ENCODE data around the gene SASH3. TPM values are rescaled to one million over a fixed set of nuclear protein-coding genes. Genes with fewer than 3 reads are reported as not detected.

The SASH3 gene
- total and polyA plus RNA-seq, 2 experiments from 2014 or later: 0.06 TPM; not detected in 1

GRCh38 chrX:129746557-129747470 is 32.9 kb upstream of the SASH3 start:
- Histone ChIP-seq H3K9ac (no peak overlapping the region), H3K27me3 (replicated peaks; ENCODE audit: insufficient read depth) (no peaks in the 10 kb centered on the region), H2AFZ (no peak overlapping the region), H3K4me2 (ENCODE audit: unreplicated experiment) (no peak overlapping the region), H3K36me3 (ENCODE audit: low read depth) (no peaks in the 10 kb centered on the region), H3K27ac (no peak overlapping the region), H3K9me2 (ENCODE audit: insufficient read depth) (no peaks in the 10 kb centered on the region), H3K79me2 (ENCODE audit: insufficient read depth) (no peaks in the 10 kb centered on the region), H3K4me3 (no peak overlapping the region), H3K9me3 (ENCODE audit: low read depth) (no peaks in the 10 kb centered on the region), H3K4me1 (ENCODE audit: insufficient read depth) (peaks cover 12% of the 10 kb centered on the region; the same call in 1 of the 2 replicates), H4K20me1 (ENCODE audit: insufficient read depth) (no peaks in the 10 kb centered on the region), H3F3A (ENCODE audit: insufficient read depth) (peaks cover 16% of the 10 kb centered on the region)
- TF ChIP-seq EZH2phosphoT487 (IDR thresholded peaks at IDR 0.05; ENCODE audit: insufficient read depth, low read depth) (no peak), EZH2 (IDR thresholded peaks at IDR 0.05; ENCODE audit: insufficient read depth, poor library complexity, severe bottlenecking) (no peak)
- 93 to 96% methylated on average over 7 of the region's 7 CpGs for WGBS, 2 experiments (ENCODE audit: low coverage in 1 of 2, low lambda C conversion rate in 2 of 2, missing lambda C conversion rate in 2 of 2)
- DNase-seq: no peak
- in situ Hi-C loops (cut with MboI): no loop called here

- 97 to 100% methylated on average over 4 of the region's 4 CpGs for WGBS, 2 experiments (ENCODE audit: low coverage in 1 of 2, low lambda C conversion rate in 2 of 2, missing lambda C conversion rate in 2 of 2)
- TF ChIP-seq EZH2phosphoT487 (IDR thresholded peaks at IDR 0.05; ENCODE audit: insufficient read depth, low read depth) (no peak), EZH2 (IDR thresholded peaks at IDR 0.05; ENCODE audit: insufficient read depth, poor library complexity, severe bottlenecking) (no peak)
- Histone ChIP-seq H3F3A (ENCODE audit: insufficient read depth) (peaks cover 16% of the 10 kb centered on the region), H2AFZ (no peak overlapping the region), H3K79me2 (ENCODE audit: insufficient read depth) (no peaks in the 10 kb centered on the region), H3K9me2 (ENCODE audit: insufficient read depth) (no peaks in the 10 kb centered on the region), H3K27ac (no peak overlapping the region), H3K9ac (no peak overlapping the region), H3K4me2 (ENCODE audit: unreplicated experiment) (no peak overlapping the region), H3K4me1 (ENCODE audit: insufficient read depth) (peaks cover 12% of the 10 kb centered on the region; the same call in 1 of the 2 replicates), H3K9me3 (ENCODE audit: low read depth) (no peaks in the 10 kb centered on the region), H3K4me3 (no peak overlapping the region), H3K27me3 (replicated peaks; ENCODE audit: insufficient read depth) (no peaks in the 10 kb centered on the region), H3K36me3 (ENCODE audit: low read depth) (no peaks in the 10 kb centered on the region), H4K20me1 (ENCODE audit: insufficient read depth) (no peaks in the 10 kb centered on the region)
- no peak for DNase-seq
- in situ Hi-C loops (cut with MboI): no loop called here
Observed at GRCh38 chrX:129747533-129747932, 32.2 kb upstream of the SASH3 start.

GRCh38 chrX:129748305-129748704 is 31.4 kb upstream of the SASH3 start:
- 0 to 3% methylated on average over 4 of the region's 4 CpGs for WGBS, 2 experiments (ENCODE audit: low coverage in 1 of 2, low lambda C conversion rate in 2 of 2, missing lambda C conversion rate in 2 of 2)
- Histone ChIP-seq H3K27ac (peak overlapping the region; percentile 73), H3K9me3 (ENCODE audit: low read depth) (no peaks in the 10 kb centered on the region), H3K36me3 (ENCODE audit: low read depth) (no peaks in the 10 kb centered on the region), H3K9me2 (ENCODE audit: insufficient read depth) (no peaks in the 10 kb centered on the region), H3K4me3 (no peak overlapping the region), H3F3A (ENCODE audit: insufficient read depth) (peaks cover 16% of the 10 kb centered on the region), H3K9ac (no peak overlapping the region), H4K20me1 (ENCODE audit: insufficient read depth) (no peaks in the 10 kb centered on the region), H3K79me2 (ENCODE audit: insufficient read depth) (no peaks in the 10 kb centered on the region), H3K4me2 (ENCODE audit: unreplicated experiment) (peak overlapping the region; percentile 35), H2AFZ (no peak overlapping the region), H3K27me3 (replicated peaks; ENCODE audit: insufficient read depth) (no peaks in the 10 kb centered on the region), H3K4me1 (ENCODE audit: insufficient read depth) (peaks cover 12% of the 10 kb centered on the region; the same call in 1 of the 2 replicates)
- in situ Hi-C loops (cut with MboI): no loop called here
- TF ChIP-seq EZH2 (IDR thresholded peaks at IDR 0.05; ENCODE audit: insufficient read depth, poor library complexity, severe bottlenecking): no peak
- no peak for TF ChIP-seq EZH2phosphoT487 (IDR thresholded peaks at IDR 0.05; ENCODE audit: insufficient read depth, low read depth)
- DNase-seq: peak; percentile 86

DNA sequence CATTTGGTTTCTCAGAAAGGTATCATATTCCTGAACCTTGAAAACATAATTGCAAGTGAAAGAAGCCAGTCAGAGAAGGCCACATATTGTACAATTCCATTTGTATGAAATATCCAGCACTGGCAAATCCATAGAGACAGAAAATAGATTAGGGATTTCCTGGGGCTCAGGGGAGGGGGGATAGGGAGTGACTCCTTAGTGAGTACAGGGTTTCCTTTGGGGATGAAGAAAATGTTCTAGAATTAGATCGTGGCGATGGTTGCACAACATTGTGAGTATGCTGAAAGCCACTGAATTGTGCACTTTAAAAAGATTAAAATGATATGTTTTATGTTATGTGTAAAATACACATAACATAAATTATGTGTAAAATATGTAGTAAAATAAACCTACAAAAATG is 30.7 kb upstream of the SASH3 start:
- no peaks in the 10 kb centered on the region for H3K9me2 ChIP-seq (ENCODE audit: insufficient read depth)
- H3K36me3 ChIP-seq (ENCODE audit: low read depth): no peaks in the 10 kb centered on the region
- H3K9ac ChIP-seq: no peak overlapping the region
- no peaks in the 10 kb centered on the region for H3K27me3 ChIP-seq (replicated peaks; ENCODE audit: insufficient read depth)
- TF ChIP-seq EZH2phosphoT487 (IDR thresholded peaks at IDR 0.05; ENCODE audit: insufficient read depth, low read depth) (no peak), EZH2 (IDR thresholded peaks at IDR 0.05; ENCODE audit: insufficient read depth, poor library complexity, severe bottlenecking) (no peak)
- no peaks in the 10 kb centered on the region for H3K79me2 ChIP-seq (ENCODE audit: insufficient read depth)
- WGBS, 2 experiments (ENCODE audit: low coverage in 1 of 2, low lambda C conversion rate in 2 of 2, missing lambda C conversion rate in 2 of 2): 60 to 85% methylated on average over 2 of the region's 2 CpGs
- peaks cover 16% of the 10 kb centered on the region for H3F3A ChIP-seq (ENCODE audit: insufficient read depth)
- in situ Hi-C loops (cut with MboI): no loop called here
- H3K4me2 ChIP-seq (ENCODE audit: unreplicated experiment): no peak overlapping the region
- peak overlapping the region; percentile 73 for H3K27ac ChIP-seq
- peak; percentile 39 for DNase-seq
- no peak overlapping the region for H2AFZ ChIP-seq
- H3K4me3 ChIP-seq: no peak overlapping the region
- no peaks in the 10 kb centered on the region for H3K9me3 ChIP-seq (ENCODE audit: low read depth)
- H3K4me1 ChIP-seq (ENCODE audit: insufficient read depth): peaks cover 12% of the 10 kb centered on the region; the same call in 1 of the 2 replicates
- no peaks in the 10 kb centered on the region for H4K20me1 ChIP-seq (ENCODE audit: insufficient read depth)

All from GM23248 (cell line).